H9 (cell line): ENCODE measurements around the gene CYP2D6. TPM values are rescaled to one million over a fixed set of nuclear protein-coding genes. Genes with fewer than 3 reads are reported as not detected.
"Not testable (repeated sequence)": the region's sequence is repeated elsewhere in the genome, so short reads cannot be mapped to it uniquely, and the experiment has no call there.

Experiments
- DNase-seq: peaks from one replicate; pipeline ENCODE4 v3.0.0-alpha.2; 2017
- H2AFZ ChIP-seq: one replicate; pipeline ENCODE4 v1.6.1; 2013; ENCODE audit warnings: mild to moderate bottlenecking, low read length, control low read depth, moderate library complexity
- H2AK5ac ChIP-seq: 2 replicates; pipeline ENCODE4 v1.6.1; 2013; ENCODE audit warnings: low read length, control low read depth, mixed read lengths; ENCODE audit not compliant: insufficient read length
- H2BK120ac ChIP-seq: one replicate; pipeline ENCODE4 v1.6.1; 2013; ENCODE audit warnings: low read depth, mild to moderate bottlenecking, low read length, control low read depth, inconsistent platforms; ENCODE audit not compliant: poor library complexity, severe bottlenecking
- H2BK12ac ChIP-seq: 2 replicates; pipeline ENCODE4 v1.6.1; 2013; ENCODE audit warnings: low read length, control low read depth, mixed read lengths, low read depth; ENCODE audit not compliant: insufficient read length
- H2BK15ac ChIP-seq: 2 replicates; pipeline ENCODE4 v1.6.1; 2013; ENCODE audit warnings: low read depth, low read length, control low read depth
- H2BK20ac ChIP-seq: one replicate; pipeline ENCODE4 v1.6.1; 2013; ENCODE audit warnings: low read depth, mild to moderate bottlenecking, low read length, control low read depth, inconsistent platforms; ENCODE audit not compliant: poor library complexity, severe bottlenecking
- H2BK5ac ChIP-seq: 2 replicates; pipeline ENCODE4 v1.6.1; 2013; ENCODE audit warnings: low read length, control low read depth, mixed read lengths; ENCODE audit not compliant: insufficient read length
- H3K14ac ChIP-seq: 2 replicates; pipeline ENCODE4 v1.6.1; 2013; ENCODE audit warnings: low read length, control low read depth; ENCODE audit not compliant: insufficient read depth
- H3K18ac ChIP-seq: 2 replicates; pipeline ENCODE4 v1.6.1; 2013; ENCODE audit warnings: low read depth, mild to moderate bottlenecking, mixed read lengths, low read length, control low read depth; ENCODE audit not compliant: insufficient read length
- H3K23ac ChIP-seq: 2 replicates; pipeline ENCODE4 v1.6.1; 2013; ENCODE audit warnings: low read length, control low read depth, mixed read lengths, low read depth; ENCODE audit not compliant: insufficient read length
- H3K23me2 ChIP-seq: 2 replicates; pipeline ENCODE4 v1.6.1; 2013; ENCODE audit warnings: low read depth, mild to moderate bottlenecking, mixed read lengths, low read length, control low read depth; ENCODE audit not compliant: insufficient read length, poor library complexity, severe bottlenecking
- H3K27ac ChIP-seq: 2 replicates; pipeline ENCODE4 v1.5.1; 2013; ENCODE audit warnings: low read length, control low read depth, mixed read lengths, low read depth; ENCODE audit not compliant: insufficient read length
- H3K27me3 ChIP-seq: 2 replicates; pipeline ENCODE4 v1.6.1; 2013; ENCODE audit warnings: low read length, control low read depth, inconsistent platforms; ENCODE audit not compliant: insufficient read depth
- H3K4ac ChIP-seq: 2 replicates; pipeline ENCODE4 v1.6.1; 2013; ENCODE audit warnings: low read depth, mild to moderate bottlenecking, control low read depth, inconsistent platforms, low read length, moderate library complexity
- H3K4me1 ChIP-seq: 2 replicates; pipeline ENCODE4 v1.6.1; 2013; ENCODE audit warnings: low read length, control low read depth, inconsistent platforms; ENCODE audit not compliant: insufficient read depth
- H3K4me2 ChIP-seq: 2 replicates; pipeline ENCODE4 v1.6.1; 2013; ENCODE audit warnings: low read length, control low read depth, mixed read lengths; ENCODE audit not compliant: insufficient read length, insufficient read depth
- H3K56ac ChIP-seq: 2 replicates; pipeline ENCODE4 v1.6.1; 2013; ENCODE audit warnings: low read depth, mild to moderate bottlenecking, mixed read lengths, low read length, control low read depth; ENCODE audit not compliant: insufficient read length
- H3K79me1 ChIP-seq: 2 replicates; pipeline ENCODE4 v1.6.1; 2013; ENCODE audit warnings: low read depth, mild to moderate bottlenecking, moderate library complexity, low read length, control low read depth, inconsistent platforms; ENCODE audit not compliant: insufficient read depth, poor library complexity, severe bottlenecking
- H3K79me2 ChIP-seq: 2 replicates; pipeline ENCODE4 v1.6.1; 2013; ENCODE audit warnings: low read length, control low read depth, inconsistent platforms; ENCODE audit not compliant: insufficient read depth
- H3K9ac ChIP-seq: 2 replicates; pipeline ENCODE4 v1.6.1; 2013; ENCODE audit warnings: low read length, control low read depth, mixed read lengths; ENCODE audit not compliant: insufficient read length; ENCODE audit errors: extremely low read depth
- H3K9me3 ChIP-seq: one replicate; pipeline ENCODE4 v1.6.1; 2013; ENCODE audit warnings: low read depth, low read length, inconsistent platforms; ENCODE audit not compliant: control insufficient read depth
- H3T11ph ChIP-seq: one replicate; pipeline ENCODE4 v1.6.1; 2013; ENCODE audit warnings: mild to moderate bottlenecking, low read length, control low read depth, inconsistent platforms
- H4K20me1 ChIP-seq: one replicate; pipeline ENCODE4 v1.6.1; 2013; ENCODE audit not compliant: control insufficient read depth, insufficient read length, insufficient read depth
- H4K5ac ChIP-seq: 2 replicates; pipeline ENCODE4 v1.6.1; 2013; ENCODE audit warnings: low read depth, mild to moderate bottlenecking, mixed read lengths, low read length, control low read depth; ENCODE audit not compliant: insufficient read length
- H4K8ac ChIP-seq: replicated peaks from 2 replicates; pipeline ENCODE4 v1.6.1; 2013; ENCODE audit warnings: low read length, control low read depth, mixed read lengths, low read depth; ENCODE audit not compliant: insufficient read length
- H4K91ac ChIP-seq: 2 replicates; pipeline ENCODE4 v1.6.1; 2013; ENCODE audit warnings: low read depth, mild to moderate bottlenecking, moderate library complexity, mixed read lengths, low read length, control low read depth; ENCODE audit not compliant: insufficient read length
- H3K27ac Mint-ChIP-seq, 3 experiments: 2 replicates in 2 of 3; 3 replicates in 1 of 3; pipeline ENCODE4 v1.8.0; 2020 to 2021; ENCODE audit warnings: mixed read lengths in 3 of 3, mild to moderate bottlenecking in 1 of 3, moderate library complexity in 1 of 3
- H3K27me3 Mint-ChIP-seq: 2 replicates; pipeline ENCODE4 v1.8.0; 2021; ENCODE audit warnings: low read depth, mild to moderate bottlenecking, moderate library complexity, mixed read lengths
- H3K36me3 Mint-ChIP-seq, 3 experiments: 2 replicates in 2 of 3; 3 replicates in 1 of 3; pipeline ENCODE4 v1.8.0; 2020 to 2021; ENCODE audit warnings: low read depth in 3 of 3, mixed read lengths in 3 of 3; ENCODE audit not compliant: insufficient read depth in 1 of 3
- H3K4me1 Mint-ChIP-seq, 2 experiments: 2 replicates each; pipeline ENCODE4 v1.8.0; 2020; ENCODE audit warnings: mixed read lengths in 2 of 2
- H3K4me3 Mint-ChIP-seq, 2 experiments: 2 replicates in 1 of 2; 3 replicates in 1 of 2; pipeline ENCODE4 v1.8.0; 2020 to 2021; ENCODE audit warnings: mild to moderate bottlenecking in 2 of 2, mixed read lengths in 2 of 2, moderate library complexity in 1 of 2
- H3K9me3 Mint-ChIP-seq, 2 experiments: 2 replicates in 1 of 2; 3 replicates in 1 of 2; pipeline ENCODE4 v1.8.0; 2020; ENCODE audit warnings: mild to moderate bottlenecking in 2 of 2, mixed read lengths in 2 of 2, moderate library complexity in 1 of 2
- WGBS: extraction: QIAGEN DNeasy Blood & Tissue Kit; methylation state at CpG from one replicate; pipeline ENCODE4 v1.1.7; 2013; ENCODE audit warnings: missing lambda C conversion rate, low lambda C conversion rate, mixed read lengths; ENCODE audit not compliant: insufficient read length; ENCODE audit errors: extremely low coverage; 5-methylcytosine and 5-hydroxymethylcytosine counted together
- total RNA-seq: library from RNA; stranded (reverse); gene quantifications from 2 replicates; pipeline ENCODE4 v1.2.1, GENCODE V29; 2021
- TF ChIP-seq, protein P1 (sequence below): fragments of 200-600 bp; sonication (generic); conservative IDR thresholded peaks from 3 replicates; pipeline ENCODE4 v1.8.0; 2021; ENCODE audit warnings: antibody characterized with exemption, mild to moderate bottlenecking

The CYP2D6 gene
- total RNA-seq, 1 experiment from 2014 or later: 2.3 TPM

DNA sequence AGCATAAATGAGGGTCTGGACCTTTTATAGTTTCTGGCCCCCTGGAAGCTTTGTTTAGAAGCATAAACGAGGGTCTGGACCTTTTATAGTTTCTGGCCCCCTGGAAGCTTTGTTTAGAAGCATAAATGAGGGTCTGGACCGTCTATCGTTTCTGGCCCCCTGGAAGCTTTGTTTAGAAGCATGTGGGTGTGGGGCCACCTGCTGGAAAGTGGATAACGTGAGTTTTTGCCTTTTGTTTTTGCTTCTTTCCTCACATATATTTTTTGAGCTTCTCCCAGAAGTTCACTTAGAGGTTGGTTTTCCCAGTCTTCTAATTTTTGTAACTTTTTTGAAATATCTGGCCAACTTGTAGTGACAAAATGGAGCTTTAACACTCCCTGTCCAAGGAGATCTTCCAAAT lies 17.8 kb downstream of the CYP2D6 start:
- not testable (repeated sequence) for H3K18ac ChIP-seq, H2BK20ac ChIP-seq, H3K23me2 ChIP-seq, H3T11ph ChIP-seq, H2BK120ac ChIP-seq, H3K4me2 ChIP-seq, H4K91ac ChIP-seq, H2AK5ac ChIP-seq, H3K23ac ChIP-seq, DNase-seq, H3K4me3 Mint-ChIP-seq, H3K14ac ChIP-seq, H3K9ac ChIP-seq, H3K9me3 ChIP-seq, H3K56ac ChIP-seq, H3K4ac ChIP-seq, H2BK12ac ChIP-seq, H3K79me2 ChIP-seq, H2BK5ac ChIP-seq, H4K8ac ChIP-seq, H2AFZ ChIP-seq, H4K5ac ChIP-seq, H3K27ac ChIP-seq, H3K79me1 ChIP-seq, H2BK15ac ChIP-seq, H4K20me1 ChIP-seq, H3K27ac Mint-ChIP-seq, H3K27me3 ChIP-seq, H3K4me1 ChIP-seq
- WGBS: no CpG with 5 or more reads among the region's 4 CpGs
- Mint-ChIP-seq H3K27me3 (peaks cover 34% of the 10 kb centered on the region), H3K9me3 (peaks cover 17 to 23% of the 10 kb centered on the region in 2 experiments), H3K36me3 (peaks cover 0 to 13% (median 10%) of the 10 kb centered on the region in 3 experiments; a peak in 5 of 7 replicates), H3K4me1 (peaks cover 7 to 10% of the 10 kb centered on the region in 2 experiments)
- TF ChIP-seq, protein P1, sequence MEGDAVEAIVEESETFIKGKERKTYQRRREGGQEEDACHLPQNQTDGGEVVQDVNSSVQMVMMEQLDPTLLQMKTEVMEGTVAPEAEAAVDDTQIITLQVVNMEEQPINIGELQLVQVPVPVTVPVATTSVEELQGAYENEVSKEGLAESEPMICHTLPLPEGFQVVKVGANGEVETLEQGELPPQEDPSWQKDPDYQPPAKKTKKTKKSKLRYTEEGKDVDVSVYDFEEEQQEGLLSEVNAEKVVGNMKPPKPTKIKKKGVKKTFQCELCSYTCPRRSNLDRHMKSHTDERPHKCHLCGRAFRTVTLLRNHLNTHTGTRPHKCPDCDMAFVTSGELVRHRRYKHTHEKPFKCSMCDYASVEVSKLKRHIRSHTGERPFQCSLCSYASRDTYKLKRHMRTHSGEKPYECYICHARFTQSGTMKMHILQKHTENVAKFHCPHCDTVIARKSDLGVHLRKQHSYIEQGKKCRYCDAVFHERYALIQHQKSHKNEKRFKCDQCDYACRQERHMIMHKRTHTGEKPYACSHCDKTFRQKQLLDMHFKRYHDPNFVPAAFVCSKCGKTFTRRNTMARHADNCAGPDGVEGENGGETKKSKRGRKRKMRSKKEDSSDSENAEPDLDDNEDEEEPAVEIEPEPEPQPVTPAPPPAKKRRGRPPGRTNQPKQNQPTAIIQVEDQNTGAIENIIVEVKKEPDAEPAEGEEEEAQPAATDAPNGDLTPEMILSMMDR: peak; percentile 42; the same call in 2 of the 3 replicates
